Esophagus muscularis mucosa (tissue), 4 donors: ENCODE results near the gene SND1. TPM values are rescaled to one million over a fixed set of nuclear protein-coding genes. Genes with fewer than 3 reads are reported as not detected.
"Not testable (repeated sequence)": the region's sequence is repeated elsewhere in the genome, so short reads cannot be mapped to it uniquely, and the experiment has no call there.

Experiments used
- DNase-seq: peaks from one replicate; pipeline ENCODE4 v3.0.0-alpha.2; 2017; ENCODE audit errors: extremely low spot score
- H3K27ac ChIP-seq, 4 donors: fragments of 200-600 bp; sonication (generic); replicated peaks in 1 of 4; 1 replicate in 3 of 4; 2 replicates in 1 of 4; pipeline ENCODE4 v1.5.1; 2016 to 2019; ENCODE audit warnings: mild to moderate bottlenecking in 1 of 4
- H3K27me3 ChIP-seq, 4 donors: fragments of 200-600 bp; sonication (generic); one replicate each; pipeline versions ENCODE4 v1.5.1 to v1.6.0; 2016 to 2019
- H3K36me3 ChIP-seq, 4 donors: fragments of 200-600 bp; sonication (generic); one replicate each; pipeline ENCODE4 v1.5.1; 2016 to 2019
- H3K4me1 ChIP-seq, 4 donors: fragments of 200-600 bp; sonication (generic); one replicate each; pipeline ENCODE4 v1.5.1; 2016 to 2019
- H3K4me3 ChIP-seq, 4 donors: fragments of 200-600 bp; sonication (generic); 1 replicate in 2 of 4; 2 replicates in 2 of 4; pipeline ENCODE4 v1.5.1; 2016 to 2019; ENCODE audit warnings: mild to moderate bottlenecking in 4 of 4, moderate library complexity in 1 of 4
- H3K9me3 ChIP-seq, 4 donors: fragments of 200-600 bp; sonication (generic); 1 replicate in 3 of 4; 2 replicates in 1 of 4; pipeline ENCODE4 v1.5.1; 2016 to 2019
- EP300 ChIP-seq: sonication (generic); formaldehyde crosslinking; IDR thresholded peaks from one replicate; pipeline ENCODE4 v1.6.1; 2017; ENCODE audit warnings: antibody characterized with exemption
- POLR2A ChIP-seq: fragments of 450-650 bp; IDR thresholded peaks from one replicate; pipeline ENCODE4 v1.6.1; 2017; ENCODE audit warnings: antibody characterized with exemption, moderate library complexity, mild to moderate bottlenecking, low read depth
- POLR2AphosphoS5 ChIP-seq, 2 donors: sonication (generic); formaldehyde crosslinking; IDR thresholded peaks; one replicate each; pipeline ENCODE4 v1.6.1; 2017; ENCODE audit warnings: antibody characterized with exemption in 2 of 2
- WGBS: methylation state at CpG from one replicate; pipeline ENCODE4 v1.1.5; 2018; 5-methylcytosine and 5-hydroxymethylcytosine counted together
- intact Hi-C: fragments of 100-400 bp; cut with DNase I; formaldehyde crosslinking; loops from one replicate; pipeline ENCODE4 v1.15.1; 2023
- total RNA-seq, 4 donors: library from RNA; depleted of rRNA; stranded (reverse); fragments of >200 nt; gene quantifications; one replicate each; pipeline versions ENCODE4 v1.1.0 to v1.2.1, GENCODE V29; 2016
- TF ChIP-seq, protein P1 (sequence below), 3 experiments: fragments of 200-600 bp in 2 of 3; fragments of 450-650 bp in 1 of 3; sonication (generic) in 2 of 3; IDR thresholded peaks; one replicate each; pipeline ENCODE4 v1.5.1; 2017 to 2019; ENCODE audit warnings: antibody characterized with exemption in 3 of 3, mild to moderate bottlenecking in 2 of 3, moderate library complexity in 1 of 3

Gene SND1
- total RNA-seq, 4 donors from 2014 or later, result 71.4 to 91.2 (median 81.3) TPM

DNA sequence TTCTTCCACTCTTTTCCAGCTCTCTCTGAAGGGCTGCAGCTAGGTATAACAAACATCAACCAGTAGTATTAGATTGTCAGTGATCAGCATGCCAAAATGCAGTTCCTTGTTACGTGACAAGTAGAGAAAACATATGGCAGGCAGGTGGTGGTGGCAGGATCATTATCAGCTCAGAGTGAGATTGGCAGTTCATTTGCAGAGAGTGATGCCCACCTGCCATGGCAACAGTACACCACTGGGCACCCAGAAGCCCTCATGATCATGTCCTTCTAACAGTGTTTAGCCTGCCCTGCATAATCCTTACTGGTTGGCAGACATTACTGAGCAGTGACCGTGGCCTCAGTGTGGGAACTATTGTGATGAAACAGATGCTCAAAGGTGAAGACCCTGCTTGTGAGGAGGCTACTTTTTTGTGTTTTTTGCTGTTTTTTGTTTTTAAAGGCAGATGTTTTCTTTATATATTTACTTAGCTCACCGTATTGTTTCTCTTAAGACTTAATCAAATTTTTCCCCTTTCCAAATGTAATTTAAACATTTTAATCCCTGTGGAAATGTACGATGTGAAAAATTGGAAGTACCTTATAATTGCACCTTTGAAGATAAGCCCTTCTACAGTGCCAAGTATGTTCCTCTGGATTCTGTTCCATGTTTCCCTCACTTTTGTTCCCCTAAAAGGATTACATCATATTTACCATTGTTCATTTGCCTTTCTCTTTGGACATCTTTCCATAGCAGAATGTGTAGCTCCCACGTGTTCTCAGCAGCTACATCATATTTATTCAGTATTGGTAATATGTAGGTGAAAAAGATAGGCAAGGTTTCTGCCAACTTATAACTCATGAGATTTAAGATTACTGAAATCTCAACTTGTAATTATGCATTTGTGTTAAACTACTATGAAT lies 179.6 kb downstream of the SND1 start:
- intact Hi-C loops, result no loop called here
- Histone ChIP-seq H3K4me1 (peaks cover 0 to 6% (median 0%) of the 10 kb centered on the region in 4 donors), H3K4me3 (no peak overlapping the region), H3K36me3 (no peaks in the 10 kb centered on the region), H3K9me3 (no peaks in the 10 kb centered on the region), H3K27me3 (no peaks in the 10 kb centered on the region), H3K27ac (no peak overlapping the region)
- DNase-seq, result no peak
- WGBS, result 74% methylated on average over 5 of the region's 5 CpGs
- TF ChIP-seq POLR2AphosphoS5 (IDR thresholded peaks at IDR 0.05), result no peak
- TF ChIP-seq, protein P1, sequence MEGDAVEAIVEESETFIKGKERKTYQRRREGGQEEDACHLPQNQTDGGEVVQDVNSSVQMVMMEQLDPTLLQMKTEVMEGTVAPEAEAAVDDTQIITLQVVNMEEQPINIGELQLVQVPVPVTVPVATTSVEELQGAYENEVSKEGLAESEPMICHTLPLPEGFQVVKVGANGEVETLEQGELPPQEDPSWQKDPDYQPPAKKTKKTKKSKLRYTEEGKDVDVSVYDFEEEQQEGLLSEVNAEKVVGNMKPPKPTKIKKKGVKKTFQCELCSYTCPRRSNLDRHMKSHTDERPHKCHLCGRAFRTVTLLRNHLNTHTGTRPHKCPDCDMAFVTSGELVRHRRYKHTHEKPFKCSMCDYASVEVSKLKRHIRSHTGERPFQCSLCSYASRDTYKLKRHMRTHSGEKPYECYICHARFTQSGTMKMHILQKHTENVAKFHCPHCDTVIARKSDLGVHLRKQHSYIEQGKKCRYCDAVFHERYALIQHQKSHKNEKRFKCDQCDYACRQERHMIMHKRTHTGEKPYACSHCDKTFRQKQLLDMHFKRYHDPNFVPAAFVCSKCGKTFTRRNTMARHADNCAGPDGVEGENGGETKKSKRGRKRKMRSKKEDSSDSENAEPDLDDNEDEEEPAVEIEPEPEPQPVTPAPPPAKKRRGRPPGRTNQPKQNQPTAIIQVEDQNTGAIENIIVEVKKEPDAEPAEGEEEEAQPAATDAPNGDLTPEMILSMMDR (IDR thresholded peaks at IDR 0.05), result no peak
- TF ChIP-seq EP300, result no peak
- no peak for TF ChIP-seq POLR2A

DNA sequence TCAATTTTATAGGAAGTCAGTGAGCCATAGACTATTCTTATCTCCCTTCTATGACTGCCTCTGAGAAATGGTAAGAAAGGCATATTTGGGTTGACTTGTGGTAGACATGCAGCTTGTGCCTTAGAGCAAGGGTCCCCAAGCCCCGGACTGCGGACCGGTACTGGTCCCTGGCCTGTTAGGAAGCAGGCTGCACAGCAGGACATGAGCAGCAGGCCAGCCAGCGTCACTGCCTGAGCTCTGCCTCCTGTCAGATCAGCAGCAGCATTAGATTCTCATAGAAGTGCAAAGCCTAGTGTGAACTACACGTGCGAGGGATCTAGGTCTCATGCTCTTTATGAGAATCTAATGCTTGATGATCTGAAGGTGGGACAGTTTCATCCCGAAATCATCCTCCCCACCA lies 180.6 kb downstream of the SND1 start:
- Histone ChIP-seq H3K4me1 (peaks cover 0 to 6% (median 0%) of the 10 kb centered on the region in 4 donors), H3K4me3 (no peak overlapping the region), H3K27ac (no peak overlapping the region), H3K27me3 (no peaks in the 10 kb centered on the region), H3K9me3 (no peaks in the 10 kb centered on the region), H3K36me3 (no peaks in the 10 kb centered on the region)
- WGBS, result 93% methylated on average over 7 of the region's 7 CpGs
- TF ChIP-seq POLR2A (no peak), EP300 (no peak), POLR2AphosphoS5 (IDR thresholded peaks at IDR 0.05) (no peak)
- TF ChIP-seq, protein P1 (IDR thresholded peaks at IDR 0.05), result no peak
- no peak for DNase-seq
- intact Hi-C loops, result no loop called here

DNA sequence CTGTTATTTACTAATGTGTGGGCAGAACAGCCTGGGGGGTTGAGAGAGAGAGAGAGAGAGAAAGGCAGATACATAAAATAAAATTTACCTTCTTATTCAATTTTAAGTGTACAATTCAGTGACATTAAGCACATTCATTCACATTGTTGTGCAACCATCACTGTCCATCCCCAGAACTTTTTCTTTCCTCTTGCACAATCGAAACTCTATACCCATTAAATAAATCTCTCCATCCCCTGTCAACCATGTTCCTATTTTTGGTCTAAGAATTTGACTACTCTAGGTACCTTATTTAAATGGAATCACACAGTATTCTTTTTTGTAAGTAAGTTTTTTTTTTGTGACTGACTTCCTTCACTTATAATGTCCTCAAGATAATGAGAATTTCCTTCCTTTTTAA lies 181.6 kb downstream of the SND1 start:
- WGBS, result 71% methylated on average over 1 of the region's 1 CpG
- H3K4me1 ChIP-seq, result peaks cover 0 to 6% (median 0%) of the 10 kb centered on the region in 4 donors
- H3K9me3 ChIP-seq, result no peaks in the 10 kb centered on the region
- no peaks in the 10 kb centered on the region for H3K27me3 ChIP-seq
- DNase-seq, result no peak
- no peak overlapping the region for H3K27ac ChIP-seq
- H3K4me3 ChIP-seq, result no peak overlapping the region
- TF ChIP-seq, protein P1 (IDR thresholded peaks at IDR 0.05), result no peak
- TF ChIP-seq POLR2A (no peak), EP300 (no peak), POLR2AphosphoS5 (IDR thresholded peaks at IDR 0.05) (no peak)
- H3K36me3 ChIP-seq, result no peaks in the 10 kb centered on the region
- intact Hi-C loops, result no loop called here

DNA sequence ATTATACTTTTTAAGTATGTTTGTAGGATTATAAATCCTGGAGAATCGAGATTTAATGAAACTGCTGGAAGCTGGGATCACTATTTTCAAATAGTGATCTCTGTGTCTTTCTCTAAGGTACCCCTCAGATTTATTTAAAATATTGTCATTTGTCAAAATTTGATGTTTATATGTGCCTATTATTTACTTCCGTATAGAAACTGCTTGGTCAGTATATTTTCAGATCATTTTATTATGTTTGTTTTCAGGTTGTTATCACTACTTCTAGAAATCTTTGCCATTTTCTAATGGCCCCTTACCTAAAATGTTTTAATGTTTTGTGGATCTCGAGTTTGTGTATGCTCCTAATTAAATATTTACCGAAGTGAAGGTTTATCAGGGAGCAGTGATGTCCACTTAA lies 183.7 kb downstream of the SND1 start:
- no peaks in the 10 kb centered on the region for H3K27me3 ChIP-seq
- H3K27ac ChIP-seq, result no peak overlapping the region
- 95% methylated on average over 4 of the region's 4 CpGs for WGBS
- no peaks in the 10 kb centered on the region for H3K9me3 ChIP-seq
- H3K4me3 ChIP-seq, result no peak overlapping the region
- H3K36me3 ChIP-seq, result no peaks in the 10 kb centered on the region
- no peak for DNase-seq
- intact Hi-C loops, result no loop called here
- H3K4me1 ChIP-seq, result peaks cover 0 to 6% (median 0%) of the 10 kb centered on the region in 4 donors
- TF ChIP-seq, protein P1 (IDR thresholded peaks at IDR 0.05), result no peak
- TF ChIP-seq POLR2AphosphoS5 (IDR thresholded peaks at IDR 0.05) (no peak), EP300 (no peak), POLR2A (no peak)

DNA sequence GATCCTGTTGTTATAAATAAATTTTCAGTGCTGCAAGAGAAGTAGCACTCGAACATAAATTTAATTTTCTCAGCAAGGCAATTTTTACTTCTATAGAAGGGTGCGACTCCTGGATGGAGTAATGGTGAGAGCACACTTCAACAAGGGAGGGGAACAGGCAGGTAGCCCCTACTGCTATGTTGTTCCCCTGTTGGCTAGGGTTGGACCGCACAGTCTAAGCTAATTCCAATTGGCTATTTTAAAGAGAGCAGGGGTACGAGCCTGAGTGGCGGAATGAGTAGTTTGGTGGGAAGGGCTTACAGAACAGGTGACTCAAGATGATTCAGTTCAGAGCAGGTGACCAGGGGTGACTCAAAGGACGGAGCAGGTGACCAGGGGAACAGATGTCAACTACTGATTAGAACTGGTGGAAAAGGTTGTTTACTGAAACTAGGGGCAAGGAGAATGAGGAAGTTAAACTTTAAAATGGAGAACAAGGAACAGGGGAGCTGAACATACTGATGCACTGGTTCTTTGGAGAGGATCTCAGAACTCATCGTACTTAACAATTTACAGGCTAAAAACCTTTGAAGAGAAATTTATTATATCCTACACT lies 185.9 kb downstream of the SND1 start:
- intact Hi-C loops, H3K4me3 ChIP-seq, DNase-seq, H3K27me3 ChIP-seq, H3K36me3 ChIP-seq, H3K27ac ChIP-seq, H3K4me1 ChIP-seq, H3K9me3 ChIP-seq: not testable (repeated sequence)
- 94% methylated on average over 7 of the region's 7 CpGs for WGBS
